ENCODE data around the gene SORBS1. TPM values are rescaled to one million over a fixed set of nuclear protein-coding genes. Genes with fewer than 3 reads are reported as not detected.

The SORBS1 gene
- total and polyA plus RNA-seq, 2 donors (not counting 1 experiment from before 2014, with no cell fraction given), result 0.21 to 1.5 TPM

- H3K4me1 ChIP-seq (ENCODE audit: control insufficient read depth in 2 of 2, insufficient read depth in 2 of 2, low read length in 2 of 2), result no peaks in the 10 kb centered on the region
- intact Hi-C loops (cut with micrococcal nuclease), result no loop called here
- Mint-ChIP-seq H3K9me3 (ENCODE audit: insufficient read depth) (no peaks in the 10 kb centered on the region), H3K4me3 (no peak overlapping the region), H3K4me1 (no peaks in the 10 kb centered on the region), H3K27me3 (peaks cover 31% of the 10 kb centered on the region), H3K27ac (no peak overlapping the region)
- WGBS (ENCODE audit: insufficient coverage), result 87% methylated on average over 3 of the region's 3 CpGs
- H3K9ac ChIP-seq (ENCODE audit: low read length), result no peak overlapping the region
- peaks cover 0 to 5% (median 0%) of the 10 kb centered on the region in 4 experiments for H3K27me3 ChIP-seq (replicated peaks in 1 of 4; ENCODE audit: control extremely low read depth in 1 of 4, control insufficient read depth in 3 of 4, insufficient read depth in 4 of 4, low read length in 3 of 4)
- no peak overlapping the region for H3K4me3 ChIP-seq (ENCODE audit: control extremely low read depth in 1 of 5, extremely low read depth in 1 of 5, insufficient read depth in 1 of 5, low read depth in 2 of 5, low read length in 4 of 5)
- no peak overlapping the region for H2AFZ ChIP-seq (ENCODE audit: insufficient read depth, low read depth, low read length, poor library complexity, severe bottlenecking)
- no peak overlapping the region for H3K4me2 ChIP-seq (replicated peaks; ENCODE audit: low read depth, low read length, poor library complexity, severe bottlenecking)
- POLR2A ChIA-PET, result no interaction called here
- DNase-seq (no peak), ATAC-seq (ENCODE audit: low read depth) (no peak)
- TF ChIP-seq EZH2 (IDR thresholded peaks at IDR 0.05; ENCODE audit: borderline replicate concordance, insufficient read depth, low read depth, low read length, poor library complexity, severe bottlenecking) (no peak), CTCF (IDR thresholded peaks at IDR 0.05) (no peak)
- CTCF ChIA-PET, result no interaction called here
- H3K27ac ChIP-seq (ENCODE audit: low read length in 2 of 2), result no peak overlapping the region
- no peaks in the 10 kb centered on the region for H4K20me1 ChIP-seq (ENCODE audit: control insufficient read depth, insufficient read depth, low read length, poor library complexity, severe bottlenecking)
- no peaks in the 10 kb centered on the region for H3K36me3 ChIP-seq (replicated peaks in 1 of 2; ENCODE audit: control extremely low read depth in 1 of 2, control insufficient read depth in 1 of 2, extremely low read depth in 1 of 2, insufficient read depth in 2 of 2, low read length in 1 of 2)
- H3K9me3 ChIP-seq (ENCODE audit: control extremely low read depth in 1 of 3, control insufficient read depth in 2 of 3, insufficient read depth in 1 of 3, low read length in 2 of 3), result no peaks in the 10 kb centered on the region
- no peaks in the 10 kb centered on the region for H3K79me2 ChIP-seq (ENCODE audit: control insufficient read depth, insufficient read depth, low read length)
These were observed 52.4 kb downstream of the SORBS1 start for GRCh38 chr10:95508730-95509129.

GRCh38 chr10:95506056-95506737, 55.0 kb downstream of the SORBS1 start:
- Mint-ChIP-seq H3K27me3 (peaks cover 19% of the 10 kb centered on the region), H3K4me3 (no peak overlapping the region), H3K9me3 (ENCODE audit: insufficient read depth) (no peaks in the 10 kb centered on the region), H3K27ac (no peak overlapping the region), H3K4me1 (no peaks in the 10 kb centered on the region)
- intact Hi-C loops (cut with micrococcal nuclease), result no loop called here
- Histone ChIP-seq H3K9ac (ENCODE audit: low read length) (no peak overlapping the region), H3K4me2 (replicated peaks; ENCODE audit: low read depth, low read length, poor library complexity, severe bottlenecking) (no peak overlapping the region), H3K27me3 (replicated peaks in 1 of 4; ENCODE audit: control extremely low read depth in 1 of 4, control insufficient read depth in 3 of 4, insufficient read depth in 4 of 4, low read length in 3 of 4) (no peaks in the 10 kb centered on the region), H4K20me1 (ENCODE audit: control insufficient read depth, insufficient read depth, low read length, poor library complexity, severe bottlenecking) (no peaks in the 10 kb centered on the region), H2AFZ (ENCODE audit: insufficient read depth, low read depth, low read length, poor library complexity, severe bottlenecking) (no peak overlapping the region), H3K79me2 (ENCODE audit: control insufficient read depth, insufficient read depth, low read length) (no peaks in the 10 kb centered on the region), H3K4me3 (ENCODE audit: control extremely low read depth in 1 of 5, extremely low read depth in 1 of 5, insufficient read depth in 1 of 5, low read depth in 2 of 5, low read length in 4 of 5) (no peak overlapping the region), H3K27ac (ENCODE audit: low read length in 2 of 2) (no peak overlapping the region), H3K36me3 (replicated peaks in 1 of 2; ENCODE audit: control extremely low read depth in 1 of 2, control insufficient read depth in 1 of 2, extremely low read depth in 1 of 2, insufficient read depth in 2 of 2, low read length in 1 of 2) (no peaks in the 10 kb centered on the region), H3K4me1 (ENCODE audit: control insufficient read depth in 2 of 2, insufficient read depth in 2 of 2, low read length in 2 of 2) (no peaks in the 10 kb centered on the region), H3K9me3 (ENCODE audit: control extremely low read depth in 1 of 3, control insufficient read depth in 2 of 3, insufficient read depth in 1 of 3, low read length in 2 of 3) (no peaks in the 10 kb centered on the region)
- CTCF ChIA-PET, result no interaction called here
- no peak for TF ChIP-seq EZH2 (IDR thresholded peaks at IDR 0.05; ENCODE audit: borderline replicate concordance, insufficient read depth, low read depth, low read length, poor library complexity, severe bottlenecking)
- TF ChIP-seq CTCF (IDR thresholded peaks at IDR 0.05), result no peak
- no peak for ATAC-seq (ENCODE audit: low read depth)
- DNase-seq, result no peak
- POLR2A ChIA-PET, result no interaction called here
- no CpG with 5 or more reads among the region's 2 CpGs for WGBS (ENCODE audit: insufficient coverage)
